H1 (cell line): Measurements from ENCODE around the gene TEX2.

Experiments used
- CBX8 ChIP-seq: fragments of 300-800, 300-1000 bp; sonication (generic); IDR thresholded peaks from 2 replicates; pipeline ENCODE4 v1.7.1; 2016; ENCODE audit warnings: low read depth, low read length, borderline replicate concordance
- CTCF ChIP-seq, 3 experiments: IDR thresholded peaks; 1 replicate in 2 of 3; 2 replicates in 1 of 3; pipeline versions ENCODE4 v1.5.1 to v1.6.1; 2011; ENCODE audit warnings: low read length in 3 of 3, mild to moderate bottlenecking in 3 of 3, inconsistent platforms in 2 of 3, low read depth in 1 of 3, moderate library complexity in 1 of 3; ENCODE audit not compliant: insufficient read depth in 1 of 3; ENCODE audit errors: control extremely low read depth in 1 of 3
- EZH2 ChIP-seq: fragments of 200-600 bp; sonication (generic); IDR thresholded peaks from 2 replicates; pipeline ENCODE4 v1.7.1; 2012; ENCODE audit warnings: low read depth, mild to moderate bottlenecking, moderate library complexity, low read length, inconsistent platforms; ENCODE audit not compliant: severe bottlenecking
- JUN ChIP-seq: IDR thresholded peaks from 2 replicates; pipeline ENCODE4 v1.6.1; 2011; ENCODE audit warnings: low read depth, mild to moderate bottlenecking, improper control_type of control experiment, low read length
- MAX ChIP-seq: IDR thresholded peaks from 2 replicates; pipeline ENCODE4 v1.6.1; 2012; ENCODE audit warnings: inconsistent platforms
- POLR2A ChIP-seq, 2 experiments: IDR thresholded peaks; 1 replicate in 1 of 2; 2 replicates in 1 of 2; pipeline ENCODE4 v1.6.1; 2011; ENCODE audit warnings: low read depth in 2 of 2, low read length in 2 of 2, mild to moderate bottlenecking in 2 of 2; ENCODE audit errors: control extremely low read depth in 1 of 2
- RAD21 ChIP-seq, 2 experiments: IDR thresholded peaks in 1 of 2; conservative IDR thresholded peaks in 1 of 2; 2 replicates each; pipeline ENCODE4 v1.6.1; 2011; ENCODE audit warnings: low read depth in 2 of 2, low read length in 2 of 2, improper control_type of control experiment in 1 of 2, inconsistent platforms in 1 of 2, mild to moderate bottlenecking in 1 of 2, moderate library complexity in 1 of 2
- YY1 ChIP-seq: IDR thresholded peaks from 2 replicates; pipeline ENCODE4 v1.6.1; 2011; ENCODE audit warnings: low read depth, mild to moderate bottlenecking, low read length

- TF ChIP-seq CTCF (IDR thresholded peaks at IDR 0.05; ENCODE audit: control extremely low read depth in 1 of 3, insufficient read depth in 1 of 3, low read depth in 1 of 3, low read length in 3 of 3), result no peak
- TF ChIP-seq MAX, result no peak
- TF ChIP-seq POLR2A (IDR thresholded peaks at IDR 0.05; ENCODE audit: control extremely low read depth in 1 of 2, low read depth in 2 of 2, low read length in 2 of 2), result no peak
- TF ChIP-seq JUN, result no peak
- TF ChIP-seq CBX8, result no peak
- TF ChIP-seq EZH2, result no peak
- TF ChIP-seq YY1, result no peak
- TF ChIP-seq RAD21 (IDR thresholded peaks at IDR 0.05 in 1 of 2, conservative IDR thresholded peaks at IDR 0.05 in 1 of 2; ENCODE audit: low read depth in 2 of 2, low read length in 2 of 2), result no peak
Observed at GRCh38 chr17:64171041-64171440, 92.0 kb downstream of the TEX2 start.
